ENCODE measurements around the gene SOX13. TPM values are rescaled to one million over a fixed set of nuclear protein-coding genes. Genes with fewer than 3 reads are reported as not detected.

Gene SOX13
- total RNA-seq, 6 experiments from 2014 or later, result 12.5 to 29.1 (median 17.1) TPM

GRCh38 chr1:204081164-204081790 lies 8.4 kb downstream of the SOX13 start:
- Histone ChIP-seq H3K27ac (no peak overlapping the region), H3K9me3 (no peaks in the 10 kb centered on the region), H3K4me1 (peaks cover 0 to 69% (median 36%) of the 10 kb centered on the region in 4 donors), H3K4me3 (no peak overlapping the region), H3K36me3 (no peaks in the 10 kb centered on the region), H3K27me3 (no peaks in the 10 kb centered on the region)
- intact Hi-C loops (cut with DNase I), result loop anchor here in 1 of 2 donors (5.0 kb wide), 1 partner anchor 46 kb away; no protein-coding TSS in a partner anchor
- no peak for TF ChIP-seq POLR2A (IDR thresholded peaks at IDR 0.05)
- no peak for TF ChIP-seq CTCF (IDR thresholded peaks at IDR 0.05)
- 42% methylated on average over 10 of the region's 13 CpGs for WGBS (ENCODE audit: insufficient coverage, low coverage, low lambda C conversion rate, missing lambda C conversion rate)
- no peak for DNase-seq
- ATAC-seq, result no peak

GRCh38 chr1:204081791-204082513 lies 9.0 kb downstream of the SOX13 start:
- intact Hi-C loops (cut with DNase I), result loop anchor here in 1 of 2 donors (5.0 kb wide), 1 partner anchor 45 kb away; no protein-coding TSS in a partner anchor
- H3K4me3 ChIP-seq, result no peak overlapping the region
- 83% methylated on average over 6 of the region's 8 CpGs for WGBS (ENCODE audit: insufficient coverage, low coverage, low lambda C conversion rate, missing lambda C conversion rate)

GRCh38 chr1:204083491-204083890 lies 10.6 kb downstream of the SOX13 start:
- intact Hi-C loops (cut with DNase I), result loop anchor here in 1 of 2 donors (5.0 kb wide), 1 partner anchor 44 kb away; no protein-coding TSS in a partner anchor
- ATAC-seq, result no peak
- H3K27ac ChIP-seq, result peak overlapping the region in 2 of 3 donors; percentile 44 to 48
- no peaks in the 10 kb centered on the region for H3K27me3 ChIP-seq
- H3K4me3 ChIP-seq, result no peak overlapping the region
- peaks cover 0 to 65% (median 34%) of the 10 kb centered on the region in 4 donors for H3K4me1 ChIP-seq
- no peaks in the 10 kb centered on the region for H3K9me3 ChIP-seq
- WGBS (ENCODE audit: insufficient coverage, low coverage, low lambda C conversion rate, missing lambda C conversion rate), result 86% methylated on average over 4 of the region's 7 CpGs
- H3K36me3 ChIP-seq, result no peaks in the 10 kb centered on the region
- no peak for TF ChIP-seq CTCF (IDR thresholded peaks at IDR 0.05)
- TF ChIP-seq POLR2A (IDR thresholded peaks at IDR 0.05), result no peak
- no peak for DNase-seq

More at GRCh38 chr1:204081791-204082513, 9.0 kb downstream of the SOX13 start:
- no peaks in the 10 kb centered on the region for H3K9me3 ChIP-seq
- no peaks in the 10 kb centered on the region for H3K27me3 ChIP-seq
- H3K4me1 ChIP-seq, result peaks cover 0 to 62% (median 32%) of the 10 kb centered on the region in 4 donors
- ATAC-seq, result no peak
- no peak overlapping the region for H3K27ac ChIP-seq
- TF ChIP-seq POLR2A (IDR thresholded peaks at IDR 0.05), result no peak
- TF ChIP-seq CTCF (IDR thresholded peaks at IDR 0.05), result no peak
- DNase-seq, result no peak
- no peaks in the 10 kb centered on the region for H3K36me3 ChIP-seq

- intact Hi-C loops (cut with DNase I), result loop anchor here in 1 of 2 donors (5.0 kb wide), 1 partner anchor 43 kb away; no protein-coding TSS in a partner anchor
- H3K4me1 ChIP-seq, result peaks cover 0 to 61% (median 32%) of the 10 kb centered on the region in 4 donors
- H3K36me3 ChIP-seq, result no peaks in the 10 kb centered on the region
- peak; percentile 83 to 94 (median 93) for DNase-seq
- WGBS (ENCODE audit: insufficient coverage, low coverage, low lambda C conversion rate, missing lambda C conversion rate), result 77% methylated on average over 3 of the region's 4 CpGs
- no peaks in the 10 kb centered on the region for H3K9me3 ChIP-seq
- H3K27ac ChIP-seq, result peak overlapping the region; percentile 29 to 63 (median 57)
- ATAC-seq, result peak; percentile 93 to 95 (median 94)
- TF ChIP-seq POLR2A (IDR thresholded peaks at IDR 0.05), result no peak
- no peak for TF ChIP-seq CTCF (IDR thresholded peaks at IDR 0.05)
- H3K4me3 ChIP-seq, result no peak overlapping the region
- no peaks in the 10 kb centered on the region for H3K27me3 ChIP-seq
Observed at GRCh38 chr1:204084247-204084772, 11.4 kb downstream of the SOX13 start.
